HFFc6 (cell line): Measurements from ENCODE around the gene ACOT7. TPM values are rescaled to one million over a fixed set of nuclear protein-coding genes. Genes with fewer than 3 reads are reported as not detected.

Experiments used
- DNase-seq: peaks from one replicate; pipeline ENCODE4 v3.0.0-alpha.2; 2018
- H3K27ac Mint-ChIP-seq: 2 replicates; pipeline ENCODE4 v1.8.0; 2020; ENCODE audit warnings: mild to moderate bottlenecking, mixed read lengths
- H3K27me3 Mint-ChIP-seq: 2 replicates; pipeline ENCODE4 v1.8.0; 2021; ENCODE audit warnings: mild to moderate bottlenecking, moderate library complexity, mixed read lengths; ENCODE audit not compliant: insufficient read depth
- H3K36me3 Mint-ChIP-seq: 2 replicates; pipeline ENCODE4 v1.8.0; 2021; ENCODE audit warnings: low read depth, mixed read lengths
- H3K4me1 Mint-ChIP-seq: 2 replicates; pipeline ENCODE4 v1.8.0; 2020; ENCODE audit warnings: low read depth, mixed read lengths
- H3K4me3 Mint-ChIP-seq: 2 replicates; pipeline ENCODE4 v1.8.0; 2020; ENCODE audit warnings: mild to moderate bottlenecking, moderate library complexity, mixed read lengths
- H3K9me3 Mint-ChIP-seq: 2 replicates; pipeline ENCODE4 v1.8.0; 2020; ENCODE audit warnings: mild to moderate bottlenecking, mixed read lengths
- total RNA-seq, 6 experiments: library from RNA; stranded (reverse); fragmentation: NEBNext Ultra II Directional; extraction: Animal tissue kit (Norgen Biotek cat#: 25700); gene quantifications; 2 replicates in 1 of 6; 3 replicates in 5 of 6; pipeline ENCODE4 v1.2.3, GENCODE V29; 2021
- TF ChIP-seq, protein P1 (sequence below): fragments of 200-600 bp; sonication (generic); IDR thresholded peaks from 2 replicates; pipeline ENCODE4 v1.5.0; 2021; ENCODE audit warnings: antibody characterized with exemption, mild to moderate bottlenecking

Gene ACOT7
- total RNA-seq, 6 experiments from 2014 or later: 103 to 125 (median 111) TPM

DNA sequence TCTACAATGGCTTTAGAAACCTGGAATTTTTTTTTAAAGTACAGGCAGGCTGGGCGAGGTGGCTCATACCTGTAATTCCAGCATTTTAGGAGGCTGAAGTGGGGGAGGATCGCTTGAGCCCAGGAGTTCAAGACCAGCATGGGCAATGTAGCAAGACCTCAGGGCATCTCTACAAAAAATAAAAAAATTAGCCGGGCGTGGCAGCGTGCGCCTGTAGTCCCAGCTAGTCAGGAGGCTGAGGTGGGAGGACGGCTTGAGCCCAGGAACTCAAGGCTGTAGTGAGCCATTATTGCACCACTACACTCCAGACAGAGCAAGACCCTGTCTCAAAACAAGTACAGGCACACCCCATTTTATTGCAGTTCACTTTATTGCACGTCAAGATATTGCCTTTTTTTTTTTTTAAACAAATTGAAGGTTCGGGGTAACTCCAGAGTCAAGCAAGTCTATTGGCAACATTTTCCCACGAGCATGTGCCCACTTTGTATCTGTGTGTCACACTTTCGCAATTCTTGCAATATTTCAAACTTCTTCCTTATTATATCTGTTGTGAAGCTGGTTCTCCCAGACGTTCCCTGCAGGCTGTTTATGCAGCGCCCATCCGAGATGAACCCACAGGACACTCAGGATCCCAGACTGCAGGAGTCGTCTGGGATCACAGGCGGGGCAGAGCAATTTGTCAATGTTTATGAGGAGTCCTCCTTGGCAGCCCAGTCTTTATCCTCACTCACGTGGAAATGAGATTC lies 21.5 kb upstream of the ACOT7 start:
- Mint-ChIP-seq H3K36me3 (no peaks in the 10 kb centered on the region), H3K27me3 (peaks cover 34% of the 10 kb centered on the region), H3K4me3 (peak overlapping the region; percentile 78; the same call in 1 of the 2 replicates), H3K9me3 (no peaks in the 10 kb centered on the region), H3K4me1 (peaks cover 35% of the 10 kb centered on the region), H3K27ac (no peak overlapping the region)
- DNase-seq: no peak
- TF ChIP-seq, protein P1, sequence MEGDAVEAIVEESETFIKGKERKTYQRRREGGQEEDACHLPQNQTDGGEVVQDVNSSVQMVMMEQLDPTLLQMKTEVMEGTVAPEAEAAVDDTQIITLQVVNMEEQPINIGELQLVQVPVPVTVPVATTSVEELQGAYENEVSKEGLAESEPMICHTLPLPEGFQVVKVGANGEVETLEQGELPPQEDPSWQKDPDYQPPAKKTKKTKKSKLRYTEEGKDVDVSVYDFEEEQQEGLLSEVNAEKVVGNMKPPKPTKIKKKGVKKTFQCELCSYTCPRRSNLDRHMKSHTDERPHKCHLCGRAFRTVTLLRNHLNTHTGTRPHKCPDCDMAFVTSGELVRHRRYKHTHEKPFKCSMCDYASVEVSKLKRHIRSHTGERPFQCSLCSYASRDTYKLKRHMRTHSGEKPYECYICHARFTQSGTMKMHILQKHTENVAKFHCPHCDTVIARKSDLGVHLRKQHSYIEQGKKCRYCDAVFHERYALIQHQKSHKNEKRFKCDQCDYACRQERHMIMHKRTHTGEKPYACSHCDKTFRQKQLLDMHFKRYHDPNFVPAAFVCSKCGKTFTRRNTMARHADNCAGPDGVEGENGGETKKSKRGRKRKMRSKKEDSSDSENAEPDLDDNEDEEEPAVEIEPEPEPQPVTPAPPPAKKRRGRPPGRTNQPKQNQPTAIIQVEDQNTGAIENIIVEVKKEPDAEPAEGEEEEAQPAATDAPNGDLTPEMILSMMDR: no peak

DNA sequence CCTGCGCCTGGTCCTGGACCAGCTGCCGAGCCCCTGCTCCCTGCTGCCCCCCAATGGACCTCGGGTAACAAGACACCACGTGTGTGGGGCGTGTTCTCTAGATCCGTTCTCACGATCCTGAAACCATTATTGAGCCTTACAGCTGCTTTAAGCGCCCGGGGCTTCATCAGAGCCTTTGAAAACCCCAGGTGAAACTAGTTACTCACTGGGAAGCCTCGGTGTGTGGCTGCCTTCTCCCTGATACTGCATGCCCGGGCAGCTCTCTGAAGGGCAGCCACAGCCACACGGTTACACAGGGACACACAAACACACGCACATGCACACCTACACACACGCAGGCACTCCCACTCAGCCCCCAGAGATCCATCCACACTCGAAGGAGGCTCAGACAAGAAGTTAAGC lies 20.9 kb upstream of the ACOT7 start:
- TF ChIP-seq, protein P1: peak; percentile 75
- Mint-ChIP-seq H3K4me3 (peak overlapping the region; percentile 78), H3K27me3 (peaks cover 32% of the 10 kb centered on the region), H3K4me1 (peaks cover 35% of the 10 kb centered on the region), H3K9me3 (no peaks in the 10 kb centered on the region), H3K36me3 (no peaks in the 10 kb centered on the region), H3K27ac (0 out of 2 replicates have a peak overlapping the region, but pooled peaks have one; percentile 45)
- peak; percentile 46 for DNase-seq

DNA sequence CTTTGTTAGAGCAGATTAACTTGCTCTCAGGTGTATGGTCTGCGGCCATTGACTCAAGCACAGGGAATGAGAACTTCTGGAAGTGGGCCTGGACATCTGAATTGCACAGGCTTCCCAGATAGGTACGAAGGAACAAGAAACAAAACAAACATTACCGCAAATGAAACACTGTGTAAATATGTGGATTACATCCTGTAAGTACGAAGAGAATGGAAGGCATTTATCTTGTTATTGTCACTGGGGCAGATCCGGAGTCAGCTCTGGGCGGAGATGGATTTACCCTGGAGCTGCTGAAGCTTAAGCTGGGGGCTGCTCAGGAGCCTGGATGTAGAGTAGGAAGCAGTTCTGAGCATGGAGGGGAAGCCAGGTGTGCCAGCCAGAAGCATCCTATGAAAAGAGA lies 19.3 kb upstream of the ACOT7 start:
- H3K36me3 Mint-ChIP-seq: no peaks in the 10 kb centered on the region
- DNase-seq: no peak
- peaks cover 35% of the 10 kb centered on the region for H3K4me1 Mint-ChIP-seq
- peak overlapping the region; percentile 1; the same call in 1 of the 2 replicates for H3K27ac Mint-ChIP-seq
- H3K4me3 Mint-ChIP-seq: 0 out of 2 replicates have a peak overlapping the region, but pooled peaks have one; percentile 3
- TF ChIP-seq, protein P1: no peak
- H3K9me3 Mint-ChIP-seq: no peaks in the 10 kb centered on the region
- peaks cover 30% of the 10 kb centered on the region for H3K27me3 Mint-ChIP-seq

- H3K36me3 Mint-ChIP-seq: no peaks in the 10 kb centered on the region
- no peak overlapping the region for H3K4me3 Mint-ChIP-seq
- peaks cover 16% of the 10 kb centered on the region for H3K27me3 Mint-ChIP-seq
- H3K9me3 Mint-ChIP-seq: no peaks in the 10 kb centered on the region
- H3K4me1 Mint-ChIP-seq: peaks cover 29% of the 10 kb centered on the region
- TF ChIP-seq, protein P1: no peak
- no peak for DNase-seq
- no peak overlapping the region for H3K27ac Mint-ChIP-seq
Observed at GRCh38 chr1:6410248-6410893, 16.8 kb upstream of the ACOT7 start.

DNA sequence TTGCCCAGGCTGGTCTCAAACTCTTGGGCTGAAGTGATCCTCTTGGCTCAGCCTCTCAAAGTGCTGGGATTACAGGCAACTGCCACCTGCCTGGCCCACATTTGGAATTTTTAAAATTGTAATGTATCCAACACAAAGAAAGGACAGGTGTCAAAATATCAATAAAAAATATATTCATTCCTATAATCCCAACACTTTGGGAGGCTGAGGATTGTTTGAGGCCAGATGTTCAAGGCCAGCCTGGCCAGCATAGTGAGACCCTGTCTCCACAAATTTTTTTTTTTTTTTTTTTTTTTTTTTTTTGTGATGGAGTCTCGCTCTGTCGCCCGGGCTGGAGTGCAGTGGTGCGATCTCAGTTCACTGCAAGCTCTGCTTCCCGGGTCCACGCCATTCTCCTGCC lies 16.2 kb upstream of the ACOT7 start:
- no peaks in the 10 kb centered on the region for H3K9me3 Mint-ChIP-seq
- H3K36me3 Mint-ChIP-seq: no peaks in the 10 kb centered on the region
- TF ChIP-seq, protein P1: no peak
- no peak overlapping the region for H3K4me3 Mint-ChIP-seq
- DNase-seq: no peak
- H3K4me1 Mint-ChIP-seq: peaks cover 22% of the 10 kb centered on the region
- peaks cover 13% of the 10 kb centered on the region for H3K27me3 Mint-ChIP-seq
- H3K27ac Mint-ChIP-seq: no peak overlapping the region
